Uterus (tissue), 4 donors: ENCODE measurements around the gene GRM3. TPM values are rescaled to one million over a fixed set of nuclear protein-coding genes. Genes with fewer than 3 reads are reported as not detected.

Source experiments
- DNase-seq, 2 donors: peaks; one replicate each; pipeline ENCODE4 v3.0.0-alpha.2; 2019 to 2020
- H3K27ac ChIP-seq, 2 donors: fragments of 200-600 bp; sonication (generic); 1 replicate in 1 of 2; 2 replicates in 1 of 2; pipeline ENCODE4 v1.5.1; 2016 to 2018
- H3K27me3 ChIP-seq, 2 donors: fragments of 200-600 bp; sonication (generic); one replicate each; pipeline ENCODE4 v1.5.1; 2018 to 2019; ENCODE audit warnings: control low read depth in 1 of 2
- H3K36me3 ChIP-seq, 2 donors: fragments of 200-600 bp; sonication (generic); one replicate each; pipeline ENCODE4 v1.5.1; 2019; ENCODE audit warnings: control low read depth in 1 of 2
- H3K4me1 ChIP-seq, 2 donors: fragments of 200-600 bp; sonication (generic); one replicate each; pipeline ENCODE4 v1.5.1; 2018 to 2019; ENCODE audit warnings: control low read depth in 1 of 2
- H3K4me3 ChIP-seq, 2 donors: fragments of 200-600 bp; sonication (generic); 1 replicate in 1 of 2; 2 replicates in 1 of 2; pipeline ENCODE4 v1.5.1; 2018 to 2019; ENCODE audit warnings: mild to moderate bottlenecking in 1 of 2
- H3K9me3 ChIP-seq, 2 donors: fragments of 200-600 bp; sonication (generic); one replicate each; pipeline ENCODE4 v1.5.1; 2019; ENCODE audit warnings: control low read depth in 1 of 2
- POLR2A ChIP-seq, 2 donors: fragments of 450-650 bp; IDR thresholded peaks; one replicate each; pipeline ENCODE4 v1.6.1; 2016; ENCODE audit warnings: antibody characterized with exemption in 2 of 2, mild to moderate bottlenecking in 1 of 2, moderate library complexity in 1 of 2
- intact Hi-C: fragments of 100-400 bp; cut with DNase I; formaldehyde crosslinking; loops from one replicate; pipeline ENCODE4 v1.15.1; 2023; ENCODE audit warnings: low total_unique reads
- total RNA-seq, 4 donors: library from RNA; depleted of rRNA in 3 of 4; stranded (reverse); fragments of >200 nt in 3 of 4; gene quantifications; one replicate each; pipeline versions ENCODE4 v1.1.0 to v1.2.4, GENCODE V29; 2014 to 2023
- TF ChIP-seq, protein P1 (sequence below), 4 experiments: fragments of 200-600 bp in 2 of 4; fragments of 450-650 bp in 2 of 4; sonication (generic) in 2 of 4; IDR thresholded peaks; one replicate each; pipeline ENCODE4 v1.5.1; 2016 to 2019; ENCODE audit warnings: antibody characterized with exemption in 4 of 4, mild to moderate bottlenecking in 2 of 4, moderate library complexity in 1 of 4
- donor health status: DM: yes; HTN: yes; CAD: no.

Gene GRM3
- total RNA-seq, 4 donors from 2014 or later, result 2.1 TPM; not detected in 3

DNA sequence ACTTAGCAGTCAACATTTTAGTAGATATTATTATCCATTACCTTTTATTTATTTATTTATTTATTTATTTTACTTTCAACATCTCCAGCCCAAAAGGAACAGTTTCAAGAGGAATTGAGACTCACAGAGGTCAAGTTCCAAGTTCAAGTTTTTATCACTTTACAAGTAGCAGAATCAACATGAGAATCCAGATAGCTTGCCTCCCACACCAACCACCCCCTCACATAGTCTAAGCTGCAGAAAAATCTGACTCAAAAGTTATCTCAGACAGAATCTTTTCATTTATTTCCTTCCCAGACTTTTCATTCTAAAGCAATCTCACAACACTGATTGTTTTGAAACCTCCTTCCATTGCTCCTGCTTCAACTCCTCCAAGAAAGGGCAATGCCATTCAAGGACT, 129.6 kb downstream of the GRM3 start:
- Histone ChIP-seq H3K4me3 (no peak overlapping the region), H3K27ac (no peak overlapping the region), H3K9me3 (no peaks in the 10 kb centered on the region), H3K27me3 (no peaks in the 10 kb centered on the region), H3K36me3 (no peaks in the 10 kb centered on the region), H3K4me1 (no peaks in the 10 kb centered on the region)
- TF ChIP-seq POLR2A (IDR thresholded peaks at IDR 0.05), result no peak
- TF ChIP-seq, protein P1, sequence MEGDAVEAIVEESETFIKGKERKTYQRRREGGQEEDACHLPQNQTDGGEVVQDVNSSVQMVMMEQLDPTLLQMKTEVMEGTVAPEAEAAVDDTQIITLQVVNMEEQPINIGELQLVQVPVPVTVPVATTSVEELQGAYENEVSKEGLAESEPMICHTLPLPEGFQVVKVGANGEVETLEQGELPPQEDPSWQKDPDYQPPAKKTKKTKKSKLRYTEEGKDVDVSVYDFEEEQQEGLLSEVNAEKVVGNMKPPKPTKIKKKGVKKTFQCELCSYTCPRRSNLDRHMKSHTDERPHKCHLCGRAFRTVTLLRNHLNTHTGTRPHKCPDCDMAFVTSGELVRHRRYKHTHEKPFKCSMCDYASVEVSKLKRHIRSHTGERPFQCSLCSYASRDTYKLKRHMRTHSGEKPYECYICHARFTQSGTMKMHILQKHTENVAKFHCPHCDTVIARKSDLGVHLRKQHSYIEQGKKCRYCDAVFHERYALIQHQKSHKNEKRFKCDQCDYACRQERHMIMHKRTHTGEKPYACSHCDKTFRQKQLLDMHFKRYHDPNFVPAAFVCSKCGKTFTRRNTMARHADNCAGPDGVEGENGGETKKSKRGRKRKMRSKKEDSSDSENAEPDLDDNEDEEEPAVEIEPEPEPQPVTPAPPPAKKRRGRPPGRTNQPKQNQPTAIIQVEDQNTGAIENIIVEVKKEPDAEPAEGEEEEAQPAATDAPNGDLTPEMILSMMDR (IDR thresholded peaks at IDR 0.05), result no peak
- no peak for DNase-seq
- intact Hi-C loops, result no loop called here

DNA sequence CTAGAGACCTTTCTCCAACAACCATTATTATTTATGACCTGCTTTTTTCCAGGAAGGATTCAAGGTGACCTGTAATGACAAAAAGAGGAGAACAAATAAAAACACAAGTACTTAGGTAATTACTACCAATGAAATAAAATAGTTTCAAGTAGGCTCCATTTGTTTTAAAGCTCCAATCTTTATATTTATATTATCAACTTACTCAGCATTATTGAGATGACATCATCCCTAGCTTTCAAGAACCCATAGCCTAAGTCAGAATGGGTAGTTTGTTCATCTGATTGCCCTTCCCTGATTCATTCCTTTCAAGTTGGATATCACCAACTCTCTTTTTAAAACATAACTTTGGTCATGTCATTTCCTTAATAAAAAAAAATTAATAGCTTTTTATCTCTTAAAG, 131.5 kb downstream of the GRM3 start:
- H3K36me3 ChIP-seq, result no peaks in the 10 kb centered on the region
- H3K27me3 ChIP-seq, result no peaks in the 10 kb centered on the region
- no peak for TF ChIP-seq POLR2A (IDR thresholded peaks at IDR 0.05)
- H3K4me1 ChIP-seq, result no peaks in the 10 kb centered on the region
- no peaks in the 10 kb centered on the region for H3K9me3 ChIP-seq
- H3K27ac ChIP-seq, result no peak overlapping the region
- DNase-seq, result no peak
- H3K4me3 ChIP-seq, result no peak overlapping the region
- intact Hi-C loops, result no loop called here

DNA sequence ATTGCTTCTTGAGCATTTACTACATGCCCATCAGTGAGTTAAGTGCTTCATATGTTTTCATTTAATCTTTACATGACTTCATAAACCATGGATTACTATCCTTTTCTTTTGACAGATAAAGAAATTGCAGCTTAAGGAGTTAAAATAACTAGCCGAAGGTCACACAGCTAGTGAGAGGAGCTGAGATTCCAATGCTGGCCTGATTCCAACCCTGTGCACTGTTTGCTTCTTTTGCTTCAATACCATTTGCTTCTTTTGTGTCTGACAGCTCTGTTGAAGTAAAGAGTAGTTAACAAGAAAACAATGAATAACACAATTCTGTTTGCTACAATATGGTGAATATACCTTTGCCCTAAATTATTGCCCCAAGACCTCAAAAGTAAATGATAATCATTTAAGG, 132.4 kb downstream of the GRM3 start:
- TF ChIP-seq POLR2A (IDR thresholded peaks at IDR 0.05), result no peak
- TF ChIP-seq, protein P1 (IDR thresholded peaks at IDR 0.05), result no peak
- H3K4me1 ChIP-seq, result no peaks in the 10 kb centered on the region
- H3K36me3 ChIP-seq, result no peaks in the 10 kb centered on the region
- DNase-seq, result no peak
- no peaks in the 10 kb centered on the region for H3K27me3 ChIP-seq
- no peak overlapping the region for H3K27ac ChIP-seq
- intact Hi-C loops, result no loop called here
- H3K9me3 ChIP-seq, result no peaks in the 10 kb centered on the region
- no peak overlapping the region for H3K4me3 ChIP-seq

DNA sequence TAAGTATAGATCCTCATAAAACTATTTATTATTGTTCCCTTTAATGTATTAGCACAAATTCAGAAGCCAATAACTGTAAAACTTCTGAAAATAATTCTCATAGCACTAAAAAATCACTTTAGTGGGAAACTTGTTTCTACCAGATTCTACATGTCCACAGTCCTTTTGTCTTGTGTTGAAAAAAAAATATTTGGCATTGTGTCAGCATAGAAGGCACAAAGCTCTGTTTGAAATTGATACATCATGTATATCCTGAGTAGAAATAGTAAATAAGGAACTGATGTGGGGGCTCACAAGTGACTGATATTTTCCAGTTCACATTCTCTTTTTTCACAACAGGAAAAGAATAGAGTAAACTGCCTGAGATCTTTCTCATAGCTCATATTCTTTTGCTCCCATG, 134.6 kb downstream of the GRM3 start:
- Histone ChIP-seq H3K27ac (no peak overlapping the region), H3K4me1 (no peaks in the 10 kb centered on the region), H3K4me3 (no peak overlapping the region), H3K36me3 (no peaks in the 10 kb centered on the region), H3K9me3 (no peaks in the 10 kb centered on the region), H3K27me3 (no peaks in the 10 kb centered on the region)
- TF ChIP-seq, protein P1 (IDR thresholded peaks at IDR 0.05), result no peak
- no peak for TF ChIP-seq POLR2A (IDR thresholded peaks at IDR 0.05)
- no peak for DNase-seq
- intact Hi-C loops, result no loop called here

DNA sequence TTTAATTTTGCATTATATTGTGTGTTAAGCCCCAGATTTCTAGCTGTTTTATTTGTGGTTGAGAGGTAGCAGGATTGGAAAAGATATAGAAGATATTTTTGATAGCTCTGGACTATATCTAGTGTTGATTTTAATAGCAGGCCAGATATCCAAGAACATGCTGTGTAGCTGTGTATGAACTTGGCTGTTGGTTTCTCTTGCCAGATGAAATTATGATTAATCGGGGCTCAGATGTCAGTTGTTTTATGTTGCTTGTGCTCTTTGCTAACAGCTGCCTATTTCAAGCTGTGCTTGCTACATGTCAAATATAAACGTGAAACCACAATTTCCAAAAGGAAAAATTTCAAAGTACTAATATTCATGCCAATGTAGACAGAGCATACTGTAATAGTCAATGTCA, 141.1 kb downstream of the GRM3 start:
- intact Hi-C loops, result loop anchor here (10.0 kb wide), 1 partner anchor 70 kb away; no protein-coding TSS in a partner anchor
- DNase-seq, result no peak
- TF ChIP-seq, protein P1 (IDR thresholded peaks at IDR 0.05), result no peak
- TF ChIP-seq POLR2A (IDR thresholded peaks at IDR 0.05), result no peak
- Histone ChIP-seq H3K27me3 (no peaks in the 10 kb centered on the region), H3K9me3 (no peaks in the 10 kb centered on the region), H3K27ac (no peak overlapping the region), H3K4me1 (no peaks in the 10 kb centered on the region), H3K36me3 (no peaks in the 10 kb centered on the region), H3K4me3 (no peak overlapping the region)

DNA sequence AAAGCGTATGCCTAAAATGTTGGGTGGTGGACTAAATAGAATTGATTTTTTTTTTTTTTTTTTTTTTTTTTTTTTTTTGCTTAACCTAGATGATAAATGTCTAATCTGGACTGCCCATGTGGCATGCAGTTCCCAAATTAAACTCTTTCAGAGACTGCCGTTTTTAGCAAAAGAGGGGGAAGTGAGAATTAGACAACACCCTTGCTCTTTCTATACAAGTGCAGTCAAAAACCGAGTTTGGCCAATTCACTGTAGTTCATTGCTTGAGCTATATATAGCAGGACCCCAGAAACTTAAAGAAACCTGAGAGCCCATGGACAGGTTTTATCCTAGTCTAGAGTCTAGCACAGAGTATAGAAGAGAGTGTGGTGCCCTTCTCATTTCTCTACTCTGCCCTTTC, 141.9 kb downstream of the GRM3 start:
- H3K27me3 ChIP-seq, result no peaks in the 10 kb centered on the region
- H3K9me3 ChIP-seq, result no peaks in the 10 kb centered on the region
- no peak overlapping the region for H3K4me3 ChIP-seq
- H3K4me1 ChIP-seq, result no peaks in the 10 kb centered on the region
- H3K36me3 ChIP-seq, result no peaks in the 10 kb centered on the region
- H3K27ac ChIP-seq, result no peak overlapping the region
- no peak for TF ChIP-seq POLR2A (IDR thresholded peaks at IDR 0.05)
- DNase-seq, result no peak
- intact Hi-C loops, result loop anchor here (10.0 kb wide), 1 partner anchor 71 kb away; no protein-coding TSS in a partner anchor
